ENCODE measurements around the gene ASPHD1.

- TF ChIP-seq CTCF (conservative IDR thresholded peaks at IDR 0.05; ENCODE audit: low read depth, low read length) (peak; percentile 56), POLR2A (IDR thresholded peaks at IDR 0.05; ENCODE audit: low read depth, low read length) (peak; percentile 75), CEBPB (IDR thresholded peaks at IDR 0.05; ENCODE audit: low read depth, low read length) (peak; percentile 18; the same call in 1 of the 2 replicates), USF2 (IDR thresholded peaks at IDR 0.05; ENCODE audit: low read depth, low read length) (no peak), MAFK (IDR thresholded peaks at IDR 0.05; ENCODE audit: low read depth, low read length) (no peak), RAD21 (IDR thresholded peaks at IDR 0.05; ENCODE audit: low read length) (peak; percentile 52), FOS (IDR thresholded peaks at IDR 0.05; ENCODE audit: low read depth, low read length) (peak; percentile 74), CHD1 (IDR thresholded peaks at IDR 0.05; ENCODE audit: low read depth, low read length) (no peak), RFX5 (IDR thresholded peaks at IDR 0.05; ENCODE audit: low read depth, low read length) (no peak), MXI1 (IDR thresholded peaks at IDR 0.05; ENCODE audit: borderline replicate concordance, low read depth, low read length) (no peak)
These were observed 43.8 kb downstream of the ASPHD1 start for GRCh38 chr16:29943846-29944799.

All from IMR-90 (cell line).